HCT116 (cell line): Measurements from ENCODE around the gene WNT11. TPM values are rescaled to one million over a fixed set of nuclear protein-coding genes. Genes with fewer than 3 reads are reported as not detected.

Experiments used
- ATAC-seq: fragments of 200-7000 bp; cut with Tn5 transposase; 2 replicates; pipeline ENCODE4 v1.9.1; 2020; ENCODE audit warnings: mild to moderate bottlenecking, moderate library complexity
- BruUV-seq: library from RNA; stranded (reverse); fragments of 400-500 nt; replicated peaks from 2 replicates; lab custom pipeline; 2021; lab: Mats Ljungman, UMichigan
- CTCF ChIA-PET: fragments of 300-600 bp; sonication (Branson Sonifier 250); formaldehyde crosslinking; loops from one replicate; lab custom pipeline; 2021; ENCODE audit warnings: antibody characterized with exemption; lab: Charles Lee
- POLR2A ChIA-PET: fragments of 300-600, 350-600 bp; sonication (Branson Sonifier 250); formaldehyde crosslinking; loops from one replicate; lab custom pipeline; 2021; ENCODE audit warnings: antibody characterized with exemption; lab: Charles Lee
- RAD21 ChIA-PET, 2 experiments: fragments of 300-600 bp; sonication (Branson Sonifier 250); formaldehyde crosslinking; loops; one replicate each; lab custom pipeline; 2023; ENCODE audit warnings: low total read pairs in 2 of 2; ENCODE audit not compliant: uncharacterized antibody in 2 of 2, unreplicated experiment in 2 of 2, low non-redundant PET in 1 of 2; lab: Charles Lee
- DNase-seq: peaks from one replicate; pipeline ENCODE4 v3.0.0-alpha.2; 2010; ENCODE audit warnings: low read depth, low spot score
- H2AFZ ChIP-seq: fragments of 200-600 bp; shearing (Covaris generic), sonication (generic); 2 replicates; pipeline ENCODE4 v1.6.1; 2017; ENCODE audit warnings: low read depth, mixed run types, mixed read lengths, antibody characterized with exemption, low read length; ENCODE audit not compliant: poor library complexity, severe bottlenecking
- H3K27ac ChIP-seq: 2 replicates; pipeline ENCODE4 v1.5.1; 2012; ENCODE audit warnings: low read depth, low read length
- H3K27me3 ChIP-seq: fragments of 200-600 bp; sonication (generic); 2 replicates; pipeline ENCODE4 v1.6.1; 2016; ENCODE audit warnings: mixed run types, low read length, mixed read lengths; ENCODE audit not compliant: insufficient read depth
- H3K36me3 ChIP-seq, 2 experiments: fragments of 200-500 bp in 1 of 2; fragments of 200-600 bp in 1 of 2; sonication (Bioruptor generic) in 1 of 2; sonication (generic) in 1 of 2; 2 replicates each; pipeline versions ENCODE4 v1.5.1 to v1.6.1; 2014 to 2016; ENCODE audit warnings: low read length in 2 of 2, inconsistent platforms in 1 of 2, mixed read lengths in 1 of 2, mixed run types in 1 of 2; ENCODE audit not compliant: insufficient read depth in 2 of 2, control insufficient read depth in 1 of 2
- H3K4me1 ChIP-seq, 2 experiments: fragments of 200-600 bp in 1 of 2; sonication (generic) in 1 of 2; 2 replicates each; pipeline versions ENCODE4 v1.5.1 to v1.6.1; 2012 to 2017; ENCODE audit warnings: low read length in 2 of 2, inconsistent platforms in 1 of 2, mild to moderate bottlenecking in 1 of 2, mixed read lengths in 1 of 2, mixed run types in 1 of 2, moderate library complexity in 1 of 2; ENCODE audit not compliant: insufficient read depth in 2 of 2, control insufficient read depth in 1 of 2
- H3K4me2 ChIP-seq: fragments of 200-600 bp; sonication (generic); 2 replicates; pipeline ENCODE4 v1.6.1; 2017; ENCODE audit warnings: mixed run types, low read length, mixed read lengths
- H3K4me3 ChIP-seq, 2 experiments: fragments of 200-600 bp in 1 of 2; sonication (generic) in 1 of 2; replicated peaks in 1 of 2; 2 replicates each; pipeline ENCODE4 v1.5.1; 2011 to 2016; ENCODE audit warnings: low read length in 2 of 2, control low read depth in 1 of 2, low read depth in 1 of 2, mild to moderate bottlenecking in 1 of 2, mixed read lengths in 1 of 2, mixed run types in 1 of 2
- H3K79me2 ChIP-seq: fragments of 200-600 bp; sonication (generic); 2 replicates; pipeline ENCODE4 v1.6.1; 2017; ENCODE audit warnings: mild to moderate bottlenecking, mixed run types, low read length, moderate library complexity, mixed read lengths; ENCODE audit not compliant: insufficient read depth
- H3K9ac ChIP-seq: fragments of 200-600 bp; sonication (generic); 2 replicates; pipeline ENCODE4 v1.6.1; 2016; ENCODE audit warnings: low read length, mixed read lengths
- H3K9me2 ChIP-seq: fragments of 200-600 bp; sonication (generic), shearing (Covaris generic); 2 replicates; pipeline ENCODE4 v1.6.1; 2017; ENCODE audit warnings: mixed run types, mild to moderate bottlenecking, moderate library complexity; ENCODE audit not compliant: insufficient read depth
- H3K9me3 ChIP-seq, 2 experiments: fragments of 200-500 bp in 1 of 2; fragments of 200-600 bp in 1 of 2; sonication (Bioruptor generic) in 1 of 2; sonication (generic) in 1 of 2; 2 replicates each; pipeline ENCODE4 v1.6.1; 2014 to 2017; ENCODE audit warnings: low read length in 2 of 2, mixed read lengths in 2 of 2, inconsistent platforms in 1 of 2, low read depth in 1 of 2, mild to moderate bottlenecking in 1 of 2, mixed run types in 1 of 2, moderate library complexity in 1 of 2; ENCODE audit not compliant: control insufficient read depth in 1 of 2, insufficient read depth in 1 of 2
- H4K20me1 ChIP-seq: fragments of 200-600 bp; sonication (generic), shearing (Covaris generic); 2 replicates; pipeline ENCODE4 v1.6.1; 2017; ENCODE audit warnings: mixed run types, mild to moderate bottlenecking, moderate library complexity; ENCODE audit not compliant: insufficient read depth
- ATF3 ChIP-seq: IDR thresholded peaks from 2 replicates; pipeline ENCODE4 v1.6.1; 2012
- CTCF ChIP-seq, 3 experiments: fragments of 200-600 bp in 1 of 3; sonication (generic) in 1 of 3; IDR thresholded peaks in 2 of 3; conservative IDR thresholded peaks in 1 of 3; 2 replicates each; pipeline ENCODE4 v1.5.1; 2012 to 2017; ENCODE audit warnings: low read depth in 2 of 3, low read length in 2 of 3, antibody characterized with exemption in 1 of 3, borderline replicate concordance in 1 of 3, control low read depth in 1 of 3, mild to moderate bottlenecking in 1 of 3, mixed read lengths in 1 of 3, mixed run types in 1 of 3, moderate library complexity in 1 of 3; ENCODE audit not compliant: insufficient read depth in 1 of 3
- ELF1 ChIP-seq: IDR thresholded peaks from 2 replicates; pipeline ENCODE4 v1.6.1; 2012; ENCODE audit warnings: low read depth, borderline replicate concordance
- EZH2 ChIP-seq: fragments of 200-600 bp; sonication (generic); IDR thresholded peaks from 2 replicates; pipeline ENCODE4 v1.6.1; 2017; ENCODE audit warnings: antibody characterized with exemption, mixed run types
- EZH2phosphoT487 ChIP-seq: fragments of 200-600 bp; IDR thresholded peaks from 2 replicates; pipeline ENCODE4 v1.6.1; 2018; ENCODE audit warnings: antibody characterized with exemption, borderline replicate concordance
- FOSL1 ChIP-seq: IDR thresholded peaks from 2 replicates; pipeline ENCODE4 v1.6.1; 2012; ENCODE audit warnings: low read depth
- JUND ChIP-seq: IDR thresholded peaks from 2 replicates; pipeline ENCODE4 v1.6.1; 2012
- POLR2A ChIP-seq: IDR thresholded peaks from 2 replicates; pipeline ENCODE4 v1.7.0; 2011; ENCODE audit warnings: borderline replicate concordance; ENCODE audit not compliant: insufficient read depth, insufficient read length; ENCODE audit errors: extremely low read depth
- POLR2AphosphoS5 ChIP-seq: IDR thresholded peaks from 2 replicates; pipeline ENCODE4 v1.6.1; 2011; ENCODE audit warnings: mild to moderate bottlenecking, low read depth, low read length, moderate library complexity
- RAD21 ChIP-seq: IDR thresholded peaks from 2 replicates; pipeline ENCODE4 v1.6.1; 2012; ENCODE audit warnings: low read depth, mild to moderate bottlenecking
- SP1 ChIP-seq: IDR thresholded peaks from 2 replicates; pipeline ENCODE4 v1.6.1; 2012; ENCODE audit warnings: low read depth
- SRF ChIP-seq: IDR thresholded peaks from 2 replicates; pipeline ENCODE4 v1.6.1; 2012; ENCODE audit warnings: low read depth
- YY1 ChIP-seq: IDR thresholded peaks from 2 replicates; pipeline ENCODE4 v1.6.1; 2011; ENCODE audit warnings: low read length, low read depth, moderate library complexity, mild to moderate bottlenecking; ENCODE audit not compliant: insufficient replicate concordance; ENCODE audit errors: extremely low read depth
- ZBTB33 ChIP-seq: IDR thresholded peaks from 2 replicates; pipeline ENCODE4 v1.6.1; 2011; ENCODE audit warnings: mild to moderate bottlenecking, low read length, moderate library complexity; ENCODE audit not compliant: insufficient replicate concordance; ENCODE audit errors: extremely low read depth
- intact Hi-C: fragments of 100-400 bp; cut with micrococcal nuclease; formaldehyde crosslinking; loops from 2 replicates; pipeline ENCODE4 v1.10.0; 2022
- total RNA-seq: library from RNA; stranded (reverse); gene quantifications from one replicate; pipeline ENCODE4 v1.2.1, GENCODE V29; 2021; ENCODE audit not compliant: unreplicated experiment

Gene WNT11
- total RNA-seq, 1 experiment from 2014 or later = 1.9 TPM

GRCh38 chr11:76245720-76246119 is 39.4 kb upstream of the WNT11 start:
- TF ChIP-seq CTCF (IDR thresholded peaks at IDR 0.05 in 2 of 3, conservative IDR thresholded peaks at IDR 0.05 in 1 of 3; ENCODE audit: borderline replicate concordance in 1 of 3, insufficient read depth in 1 of 3, low read depth in 2 of 3, low read length in 2 of 3) (no peak), ELF1 (no peak), FOSL1 (no peak), EZH2phosphoT487 (no peak), SRF (no peak), POLR2A (no peak), EZH2 (no peak), JUND (no peak), POLR2AphosphoS5 (no peak), ATF3 (no peak), ZBTB33 (no peak), RAD21 (no peak), YY1 (no peak), SP1 (no peak)
- TF ChIP-seq, all 23 proteins: peak for 0
- ChIA-PET CTCF (no interaction called here), POLR2A (no interaction called here), RAD21 (no interaction called here)
- Histone ChIP-seq H3K79me2 (no peaks in the 10 kb centered on the region), H2AFZ (no peak overlapping the region), H3K4me1 (peaks cover 0 to 5% of the 10 kb centered on the region in 2 experiments; a peak in 1 of 4 replicates), H3K4me3 (no peak overlapping the region), H3K4me2 (no peak overlapping the region), H3K9me3 (no peaks in the 10 kb centered on the region), H3K27ac (no peak overlapping the region), H3K36me3 (no peaks in the 10 kb centered on the region), H3K9me2 (no peaks in the 10 kb centered on the region), H3K9ac (no peak overlapping the region), H4K20me1 (no peaks in the 10 kb centered on the region), H3K27me3 (no peaks in the 10 kb centered on the region)
- BruUV-seq = no TSS peak
- DNase-seq (no peak), ATAC-seq (no peak)
- intact Hi-C loops = no loop called here
